Upper lobe of right lung (tissue), 1 donor: Measurements from ENCODE around the gene ALK. TPM values are rescaled to one million over a fixed set of nuclear protein-coding genes. Genes with fewer than 3 reads are reported as not detected.
A peak's percentile ranks its signal among the peaks of the same experiment; 100 is the strongest.

Source experiments
- ATAC-seq: fragments of 200-7000 bp; cut with Tn5 transposase; one replicate; pipeline ENCODE4 v1.9.1; 2020; ENCODE audit warnings: mild to moderate bottlenecking, moderate library complexity
- DNase-seq: peaks from one replicate; pipeline ENCODE4 v3.0.0-alpha.2; 2020
- H3K27ac ChIP-seq: fragments of 200-600 bp; one replicate; pipeline ENCODE4 v1.8.0; 2022
- H3K27me3 ChIP-seq: fragments of 200-600 bp; one replicate; pipeline ENCODE4 v1.8.0; 2022; ENCODE audit warnings: mild to moderate bottlenecking
- H3K36me3 ChIP-seq: fragments of 200-600 bp; one replicate; pipeline ENCODE4 v1.8.0; 2022
- H3K4me1 ChIP-seq: fragments of 200-600 bp; one replicate; pipeline ENCODE4 v1.8.0; 2022
- H3K4me3 ChIP-seq: fragments of 200-600 bp; one replicate; pipeline ENCODE4 v1.8.0; 2022; ENCODE audit warnings: mild to moderate bottlenecking
- H3K9me3 ChIP-seq: fragments of 200-600 bp; one replicate; pipeline ENCODE4 v1.8.0; 2022
- intact Hi-C: fragments of 100-400 bp; cut with DNase I; formaldehyde crosslinking; loops from one replicate; pipeline ENCODE4 v1.11.0; 2022
- total RNA-seq: library from RNA; stranded (reverse); fragmentation: NEBNext Ultra II Directional; extraction: Animal tissue kit (Norgen Biotek cat#: 25700); gene quantifications from one replicate; pipeline ENCODE4 v1.2.1, GENCODE V29; 2021
- TF ChIP-seq, protein P1 (sequence below): fragments of 200-600 bp; IDR thresholded peaks from one replicate; pipeline ENCODE4 v1.8.0; 2022; ENCODE audit warnings: antibody characterized with exemption
- donor health status: DM: no; HTN: yes; CAD: no; lungs with severe emphysema.

The ALK gene
- total RNA-seq, 1 donor from 2014 or later = not detected

GRCh38 chr2:29223851-29224692 is 697.3 kb downstream of the ALK start:
- Histone ChIP-seq H3K4me1 (peaks cover 9% of the 10 kb centered on the region), H3K9me3 (no peaks in the 10 kb centered on the region), H3K36me3 (no peaks in the 10 kb centered on the region), H3K27ac (no peak overlapping the region), H3K27me3 (no peaks in the 10 kb centered on the region), H3K4me3 (no peak overlapping the region)
- DNase-seq (peak; percentile 67), ATAC-seq (peak; percentile 83)
- TF ChIP-seq, protein P1, sequence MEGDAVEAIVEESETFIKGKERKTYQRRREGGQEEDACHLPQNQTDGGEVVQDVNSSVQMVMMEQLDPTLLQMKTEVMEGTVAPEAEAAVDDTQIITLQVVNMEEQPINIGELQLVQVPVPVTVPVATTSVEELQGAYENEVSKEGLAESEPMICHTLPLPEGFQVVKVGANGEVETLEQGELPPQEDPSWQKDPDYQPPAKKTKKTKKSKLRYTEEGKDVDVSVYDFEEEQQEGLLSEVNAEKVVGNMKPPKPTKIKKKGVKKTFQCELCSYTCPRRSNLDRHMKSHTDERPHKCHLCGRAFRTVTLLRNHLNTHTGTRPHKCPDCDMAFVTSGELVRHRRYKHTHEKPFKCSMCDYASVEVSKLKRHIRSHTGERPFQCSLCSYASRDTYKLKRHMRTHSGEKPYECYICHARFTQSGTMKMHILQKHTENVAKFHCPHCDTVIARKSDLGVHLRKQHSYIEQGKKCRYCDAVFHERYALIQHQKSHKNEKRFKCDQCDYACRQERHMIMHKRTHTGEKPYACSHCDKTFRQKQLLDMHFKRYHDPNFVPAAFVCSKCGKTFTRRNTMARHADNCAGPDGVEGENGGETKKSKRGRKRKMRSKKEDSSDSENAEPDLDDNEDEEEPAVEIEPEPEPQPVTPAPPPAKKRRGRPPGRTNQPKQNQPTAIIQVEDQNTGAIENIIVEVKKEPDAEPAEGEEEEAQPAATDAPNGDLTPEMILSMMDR = no peak
- intact Hi-C loops = no loop called here

DNA sequence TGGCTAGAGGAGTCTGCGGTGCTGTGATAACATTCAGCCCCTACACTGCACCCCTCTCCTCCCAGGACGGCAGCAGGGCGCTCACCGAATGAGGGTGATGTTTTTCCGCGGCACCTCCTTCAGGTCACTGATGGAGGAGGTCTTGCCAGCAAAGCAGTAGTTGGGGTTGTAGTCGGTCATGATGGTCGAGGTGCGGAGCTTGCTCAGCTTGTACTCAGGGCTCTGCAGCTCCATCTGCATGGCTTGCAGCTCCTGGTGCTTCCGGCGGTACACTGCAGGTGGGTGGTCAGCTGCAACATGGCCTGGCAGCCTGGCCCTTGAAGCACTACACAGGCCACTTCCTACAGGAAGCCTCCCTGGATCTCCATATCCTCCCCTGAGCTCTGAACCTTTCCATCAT is 698.1 kb downstream of the ALK start:
- H3K27ac ChIP-seq = no peak overlapping the region

GRCh38 chr2:29222381-29223179 is 698.8 kb downstream of the ALK start:
- Histone ChIP-seq H3K9me3 (no peaks in the 10 kb centered on the region), H3K4me3 (no peak overlapping the region), H3K27ac (no peak overlapping the region), H3K36me3 (no peaks in the 10 kb centered on the region), H3K4me1 (peaks cover 9% of the 10 kb centered on the region), H3K27me3 (no peaks in the 10 kb centered on the region)
- DNase-seq (peak; percentile 28), ATAC-seq (no peak)
- TF ChIP-seq, protein P1 = no peak
- intact Hi-C loops = no loop called here

More for the DNA sequence above, 698.1 kb downstream of the ALK start:
- Histone ChIP-seq H3K27me3 (no peaks in the 10 kb centered on the region), H3K4me1 (peaks cover 9% of the 10 kb centered on the region), H3K9me3 (no peaks in the 10 kb centered on the region), H3K36me3 (no peaks in the 10 kb centered on the region), H3K4me3 (no peak overlapping the region)
- DNase-seq = peak; percentile 45
- intact Hi-C loops = no loop called here
- TF ChIP-seq, protein P1 = no peak
- no peak for ATAC-seq

- Histone ChIP-seq H3K4me1 (peaks cover 9% of the 10 kb centered on the region), H3K36me3 (no peaks in the 10 kb centered on the region), H3K4me3 (no peak overlapping the region), H3K27ac (no peak overlapping the region), H3K9me3 (no peaks in the 10 kb centered on the region), H3K27me3 (no peaks in the 10 kb centered on the region)
- ATAC-seq = no peak
- TF ChIP-seq, protein P1 = no peak
- DNase-seq = no peak
- intact Hi-C loops = no loop called here
Measured at GRCh38 chr2:29220506-29221270, 700.7 kb downstream of the ALK start.

- H3K36me3 ChIP-seq = no peaks in the 10 kb centered on the region
- H3K9me3 ChIP-seq = no peaks in the 10 kb centered on the region
- peaks cover 9% of the 10 kb centered on the region for H3K4me1 ChIP-seq
- no peak for DNase-seq
- no peak overlapping the region for H3K4me3 ChIP-seq
- ATAC-seq = no peak
- TF ChIP-seq, protein P1 = no peak
- no peaks in the 10 kb centered on the region for H3K27me3 ChIP-seq
- no peak overlapping the region for H3K27ac ChIP-seq
- intact Hi-C loops = no loop called here
Measured at GRCh38 chr2:29219374-29219773, 702.0 kb downstream of the ALK start.
